K562 (cell line): ENCODE results near the gene USP48. TPM values are rescaled to one million over a fixed set of nuclear protein-coding genes. Genes with fewer than 3 reads are reported as not detected.

Experiments used
- BCOR ChIP-seq: fragments of 450-650 bp; IDR thresholded peaks from 2 replicates; pipeline ENCODE4 v1.6.1; 2016
- CREBBP ChIP-seq: IDR thresholded peaks from one replicate; pipeline ENCODE4 v1.6.1; 2012; ENCODE audit warnings: low read depth, mild to moderate bottlenecking, control low read depth, inconsistent platforms, low read length
- EP400 ChIP-seq: fragments of 450-650 bp; IDR thresholded peaks from 2 replicates; pipeline ENCODE4 v1.6.1; 2017; ENCODE audit warnings: antibody characterized with exemption, mild to moderate bottlenecking, moderate library complexity
- ETV1 ChIP-seq: fragments of 450-650 bp; conservative IDR thresholded peaks from 2 replicates; pipeline ENCODE4 v1.6.1; 2016; ENCODE audit warnings: missing genetic modification characterization, control low read depth, low read depth, missing compliant biosample characterization
- JUND ChIP-seq, 2 experiments: IDR thresholded peaks; 2 replicates in 1 of 2; 3 replicates in 1 of 2; pipeline ENCODE4 v1.6.1; 2011; ENCODE audit warnings: borderline replicate concordance in 2 of 2, low read depth in 2 of 2, low read length in 2 of 2, improper control_type of control experiment in 1 of 2, missing biosample characterization in 1 of 2, missing genetic modification characterization in 1 of 2, missing genetic modification reagents in 1 of 2
- MEF2D ChIP-seq: conservative IDR thresholded peaks from 2 replicates; pipeline ENCODE4 v1.6.1; 2016; ENCODE audit warnings: low read depth, missing genetic modification characterization, missing compliant biosample characterization
- MEIS2 ChIP-seq: fragments of 450-650 bp; IDR thresholded peaks from 2 replicates; pipeline ENCODE4 v1.6.1; 2014; ENCODE audit warnings: mild to moderate bottlenecking; ENCODE audit not compliant: partially characterized antibody
- PTRF ChIP-seq: fragments of 450-650 bp; IDR thresholded peaks from 2 replicates; pipeline ENCODE4 v1.6.1; 2016; ENCODE audit warnings: mild to moderate bottlenecking, missing genetic modification characterization, missing compliant biosample characterization
- SIX5 ChIP-seq, 2 experiments: IDR thresholded peaks; 2 replicates each; pipeline ENCODE4 v1.6.1; 2011; ENCODE audit warnings: low read length in 2 of 2, borderline replicate concordance in 1 of 2, low read depth in 1 of 2, mild to moderate bottlenecking in 1 of 2, moderate library complexity in 1 of 2; ENCODE audit not compliant: insufficient read depth in 1 of 2
- SMARCA4 ChIP-seq: fragments of 450-650 bp; IDR thresholded peaks from 2 replicates; pipeline ENCODE4 v1.6.1; 2016
- TGIF2 ChIP-seq: sonication (generic); formaldehyde crosslinking; IDR thresholded peaks from 2 replicates; pipeline ENCODE4 v1.8.1; 2022; ENCODE audit warnings: mild to moderate bottlenecking, missing genetic modification reagents, moderate library complexity
- ZBTB7A ChIP-seq: IDR thresholded peaks from 2 replicates; pipeline ENCODE4 v1.6.1; 2011; ENCODE audit warnings: low read depth, mild to moderate bottlenecking, low read length, moderate library complexity, borderline replicate concordance; ENCODE audit not compliant: control insufficient read depth
- ZNF133 ChIP-seq: fragments of 250-450 bp; sonication (Bioruptor Pico); IDR thresholded peaks from 2 replicates; pipeline ENCODE4 v1.4.0; 2020; ENCODE audit warnings: mild to moderate bottlenecking
- ZNF311 ChIP-seq: fragments of 250-450 bp; sonication (Bioruptor Pico); IDR thresholded peaks from 2 replicates; pipeline ENCODE4 v1.4.0; 2020; ENCODE audit warnings: mild to moderate bottlenecking, moderate library complexity
- ZNF561 ChIP-seq: fragments of 450-650 bp; formaldehyde crosslinking; conservative IDR thresholded peaks from 2 replicates; pipeline ENCODE4 v1.4.0; 2020; ENCODE audit warnings: mild to moderate bottlenecking, moderate library complexity
- polyA plus RNA-seq, 8 experiments: library from polyadenylated mRNA; depleted of rRNA in 4 of 8; stranded (reverse) in 5 of 8; unstranded in 3 of 8; fragments of >200 nt; fragmentation: Nextera tagmentation in 2 of 8; fragmentation: Illumina TruSeq in 1 of 8; extraction: Ambion mirVana in 2 of 8; extraction: Trizol in 1 of 8; gene quantifications; 2 replicates each; pipeline versions ENCODE4 v1.2.1 to v1.2.3, GENCODE V29; 2011 to 2014; ENCODE audit warnings: inconsistent platforms in 1 of 8, missing spikeins in 1 of 8
- total RNA-seq, 7 experiments: library from RNA; depleted of rRNA in 6 of 7; stranded (reverse); fragments of >200 nt in 6 of 7; fragmentation: Illumina TruSeq in 2 of 7; extraction: Trizol in 2 of 7; gene quantifications; 2 replicates each; pipeline versions ENCODE4 v1.2.1 to v1.2.3, GENCODE V29; 2011 to 2021; ENCODE audit warnings: low replicate concordance in 1 of 7
- TF ChIP-seq, protein P1 (sequence below): fragments of 450-650 bp; IDR thresholded peaks from 2 replicates; pipeline ENCODE4 v1.6.1; 2017; ENCODE audit warnings: mild to moderate bottlenecking, moderate library complexity
- TF ChIP-seq, protein P2 (sequence below), 2 experiments: IDR thresholded peaks in 1 of 2; conservative IDR thresholded peaks in 1 of 2; 2 replicates each; pipeline ENCODE4 v1.6.1; 2016; ENCODE audit warnings: low read depth in 2 of 2, mild to moderate bottlenecking in 1 of 2, missing compliant biosample characterization in 1 of 2, missing genetic modification characterization in 1 of 2, moderate library complexity in 1 of 2
- TF ChIP-seq, protein P3 (sequence below): fragments of 450-650 bp; formaldehyde crosslinking; IDR thresholded peaks from 2 replicates; pipeline ENCODE4 v1.4.0; 2022; ENCODE audit warnings: missing genetic modification characterization
- TF ChIP-seq, protein P4 (sequence below): fragments of 250-450 bp; sonication (Bioruptor Pico); IDR thresholded peaks from 2 replicates; pipeline ENCODE4 v1.4.0; 2020; ENCODE audit warnings: mild to moderate bottlenecking, moderate library complexity, borderline replicate concordance

Gene USP48
- total and polyA plus RNA-seq, 9 of the 15 experiments (the other 6 are each of a cell fraction or from before 2014, with no cell fraction given) = 23.3 to 123 (median 106) TPM

DNA sequence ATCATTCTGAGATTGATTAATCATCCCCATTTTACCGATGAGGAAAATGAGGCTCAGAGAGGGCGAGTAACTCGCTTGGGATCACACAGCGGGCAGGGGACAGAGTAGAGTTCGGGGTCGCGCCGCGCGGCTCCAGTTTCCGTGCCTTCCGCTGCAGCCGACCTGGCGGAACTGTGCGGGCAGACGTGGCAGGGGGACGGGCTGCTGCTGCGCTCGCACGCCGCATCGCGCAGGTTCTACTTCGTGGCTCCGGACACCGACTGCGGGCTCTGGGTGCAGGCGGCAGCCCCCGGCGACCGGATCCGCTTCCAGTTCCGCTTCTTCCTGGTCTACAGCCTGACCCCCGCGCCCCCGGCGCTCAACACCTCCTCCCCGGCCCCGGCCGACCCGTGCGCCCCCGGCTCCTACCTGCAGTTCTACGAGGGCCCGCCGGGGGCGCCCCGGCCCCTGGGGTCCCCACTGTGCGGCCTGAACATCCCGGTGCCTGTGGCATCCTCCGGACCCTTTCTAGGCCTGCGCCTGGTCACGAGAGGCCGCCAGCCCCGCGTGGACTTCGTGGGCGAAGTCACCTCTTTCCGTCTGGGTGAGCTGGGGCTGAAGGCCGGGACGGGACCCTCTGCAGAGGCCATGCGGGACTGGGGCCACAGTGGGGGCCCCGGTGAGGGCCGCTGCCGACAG is 31.4 kb upstream of the USP48 start (continued):
- TF ChIP-seq SIX5 (IDR thresholded peaks at IDR 0.05; ENCODE audit: borderline replicate concordance in 1 of 2, insufficient read depth in 1 of 2, low read depth in 1 of 2, low read length in 2 of 2) = no peak
- TF ChIP-seq, protein P1, sequence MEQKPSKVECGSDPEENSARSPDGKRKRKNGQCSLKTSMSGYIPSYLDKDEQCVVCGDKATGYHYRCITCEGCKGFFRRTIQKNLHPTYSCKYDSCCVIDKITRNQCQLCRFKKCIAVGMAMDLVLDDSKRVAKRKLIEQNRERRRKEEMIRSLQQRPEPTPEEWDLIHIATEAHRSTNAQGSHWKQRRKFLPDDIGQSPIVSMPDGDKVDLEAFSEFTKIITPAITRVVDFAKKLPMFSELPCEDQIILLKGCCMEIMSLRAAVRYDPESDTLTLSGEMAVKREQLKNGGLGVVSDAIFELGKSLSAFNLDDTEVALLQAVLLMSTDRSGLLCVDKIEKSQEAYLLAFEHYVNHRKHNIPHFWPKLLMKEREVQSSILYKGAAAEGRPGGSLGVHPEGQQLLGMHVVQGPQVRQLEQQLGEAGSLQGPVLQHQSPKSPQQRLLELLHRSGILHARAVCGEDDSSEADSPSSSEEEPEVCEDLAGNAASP = no peak
- TF ChIP-seq PTRF = no peak
- TF ChIP-seq, protein P2, sequence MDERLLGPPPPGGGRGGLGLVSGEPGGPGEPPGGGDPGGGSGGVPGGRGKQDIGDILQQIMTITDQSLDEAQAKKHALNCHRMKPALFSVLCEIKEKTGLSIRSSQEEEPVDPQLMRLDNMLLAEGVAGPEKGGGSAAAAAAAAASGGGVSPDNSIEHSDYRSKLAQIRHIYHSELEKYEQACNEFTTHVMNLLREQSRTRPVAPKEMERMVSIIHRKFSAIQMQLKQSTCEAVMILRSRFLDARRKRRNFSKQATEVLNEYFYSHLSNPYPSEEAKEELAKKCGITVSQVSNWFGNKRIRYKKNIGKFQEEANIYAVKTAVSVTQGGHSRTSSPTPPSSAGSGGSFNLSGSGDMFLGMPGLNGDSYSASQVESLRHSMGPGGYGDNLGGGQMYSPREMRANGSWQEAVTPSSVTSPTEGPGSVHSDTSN (CRISPR knock-in tag; IDR thresholded peaks at IDR 0.05; ENCODE audit: low read depth) = no peak
- TF ChIP-seq, protein P2 (tag; conservative IDR thresholded peaks at IDR 0.05; ENCODE audit: low read depth) = no peak
- TF ChIP-seq, protein P3, sequence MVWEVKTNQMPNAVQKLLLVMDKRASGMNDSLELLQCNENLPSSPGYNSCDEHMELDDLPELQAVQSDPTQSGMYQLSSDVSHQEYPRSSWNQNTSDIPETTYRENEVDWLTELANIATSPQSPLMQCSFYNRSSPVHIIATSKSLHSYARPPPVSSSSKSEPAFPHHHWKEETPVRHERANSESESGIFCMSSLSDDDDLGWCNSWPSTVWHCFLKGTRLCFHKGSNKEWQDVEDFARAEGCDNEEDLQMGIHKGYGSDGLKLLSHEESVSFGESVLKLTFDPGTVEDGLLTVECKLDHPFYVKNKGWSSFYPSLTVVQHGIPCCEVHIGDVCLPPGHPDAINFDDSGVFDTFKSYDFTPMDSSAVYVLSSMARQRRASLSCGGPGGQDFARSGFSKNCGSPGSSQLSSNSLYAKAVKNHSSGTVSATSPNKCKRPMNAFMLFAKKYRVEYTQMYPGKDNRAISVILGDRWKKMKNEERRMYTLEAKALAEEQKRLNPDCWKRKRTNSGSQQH (CRISPR knock-in tag) = no peak
- TF ChIP-seq TGIF2 (CRISPR knock-in tag) = no peak; the same call in 1 of the 2 replicates
- no peak for TF ChIP-seq ZNF133
- TF ChIP-seq EP400 = no peak
- no peak for TF ChIP-seq SMARCA4
- TF ChIP-seq, protein P4, sequence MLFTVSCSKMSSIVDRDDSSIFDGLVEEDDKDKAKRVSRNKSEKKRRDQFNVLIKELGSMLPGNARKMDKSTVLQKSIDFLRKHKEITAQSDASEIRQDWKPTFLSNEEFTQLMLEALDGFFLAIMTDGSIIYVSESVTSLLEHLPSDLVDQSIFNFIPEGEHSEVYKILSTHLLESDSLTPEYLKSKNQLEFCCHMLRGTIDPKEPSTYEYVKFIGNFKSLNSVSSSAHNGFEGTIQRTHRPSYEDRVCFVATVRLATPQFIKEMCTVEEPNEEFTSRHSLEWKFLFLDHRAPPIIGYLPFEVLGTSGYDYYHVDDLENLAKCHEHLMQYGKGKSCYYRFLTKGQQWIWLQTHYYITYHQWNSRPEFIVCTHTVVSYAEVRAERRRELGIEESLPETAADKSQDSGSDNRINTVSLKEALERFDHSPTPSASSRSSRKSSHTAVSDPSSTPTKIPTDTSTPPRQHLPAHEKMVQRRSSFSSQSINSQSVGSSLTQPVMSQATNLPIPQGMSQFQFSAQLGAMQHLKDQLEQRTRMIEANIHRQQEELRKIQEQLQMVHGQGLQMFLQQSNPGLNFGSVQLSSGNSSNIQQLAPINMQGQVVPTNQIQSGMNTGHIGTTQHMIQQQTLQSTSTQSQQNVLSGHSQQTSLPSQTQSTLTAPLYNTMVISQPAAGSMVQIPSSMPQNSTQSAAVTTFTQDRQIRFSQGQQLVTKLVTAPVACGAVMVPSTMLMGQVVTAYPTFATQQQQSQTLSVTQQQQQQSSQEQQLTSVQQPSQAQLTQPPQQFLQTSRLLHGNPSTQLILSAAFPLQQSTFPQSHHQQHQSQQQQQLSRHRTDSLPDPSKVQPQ (CRISPR knock-in tag) = no peak
- no peak for TF ChIP-seq ZNF561 (CRISPR knock-in tag)
- no peak for TF ChIP-seq JUND (IDR thresholded peaks at IDR 0.05; ENCODE audit: borderline replicate concordance, low read depth, low read length)
- no peak for TF ChIP-seq JUND (tag; IDR thresholded peaks at IDR 0.05; ENCODE audit: borderline replicate concordance, low read depth, low read length)
- TF ChIP-seq MEIS2 = no peak
- no peak for TF ChIP-seq ZNF311 (CRISPR knock-in tag)
- 0 out of 2 replicates have a peak, but pooled peaks have one; percentile 44 for TF ChIP-seq BCOR
- peak; percentile 73 for TF ChIP-seq ZBTB7A
- TF ChIP-seq CREBBP = no peak
- no peak for TF ChIP-seq ETV1 (tag)
- no peak for TF ChIP-seq MEF2D (tag)
